HEK293 (cell line): ENCODE results near the gene CDC26.
A peak's percentile ranks its signal among the peaks of the same experiment; 100 is the strongest.

ENCODE experiments used
- CTCF ChIA-PET: fragments of 350-600 bp; formaldehyde crosslinking; extraction: SDS; loops from one replicate; lab custom pipeline; 2021; ENCODE audit warnings: antibody characterized with exemption; lab: Yijun Ruan, JAX
- POLR2A ChIA-PET: fragments of 300-600 bp; formaldehyde crosslinking; extraction: SDS; loops from one replicate; lab custom pipeline; 2020; ENCODE audit warnings: antibody characterized with exemption, inconsistent platforms; lab: Yijun Ruan, JAX
- H3K27ac ChIP-seq: fragments of 200-500 bp; sonication (Bioruptor generic); 2 replicates; pipeline ENCODE4 v1.5.1; 2014; ENCODE audit warnings: low read depth, low read length, control low read depth, inconsistent platforms; ENCODE audit errors: extremely low read depth
- H3K36me3 ChIP-seq, 2 experiments: fragments of 200-500 bp in 1 of 2; sonication (Bioruptor generic) in 1 of 2; 1 replicate in 1 of 2; 2 replicates in 1 of 2; pipeline ENCODE4 v1.5.1; 2014 to 2017; ENCODE audit warnings: inconsistent platforms in 2 of 2, low read length in 2 of 2; ENCODE audit not compliant: control insufficient read depth in 2 of 2, insufficient read depth in 1 of 2
- H3K4me1 ChIP-seq: fragments of 200-500 bp; sonication (Bioruptor generic); 2 replicates; pipeline ENCODE4 v1.5.1; 2014; ENCODE audit warnings: mild to moderate bottlenecking, low read length, inconsistent platforms; ENCODE audit not compliant: control insufficient read depth, insufficient read depth
- H3K4me3 ChIP-seq: 2 replicates; pipeline ENCODE4 v1.5.1; 2011; ENCODE audit warnings: low read depth, mild to moderate bottlenecking, control low read depth, low read length, moderate library complexity
- H3K9me3 ChIP-seq: fragments of 200-500 bp; sonication (Bioruptor generic); 2 replicates; pipeline ENCODE4 v1.5.1; 2014; ENCODE audit warnings: low read depth, low read length, inconsistent platforms; ENCODE audit not compliant: control insufficient read depth, insufficient read depth
- PRDM10 ChIP-seq: fragments of 450-650 bp; formaldehyde crosslinking; IDR thresholded peaks from 2 replicates; pipeline ENCODE4 v1.5.1; 2016; ENCODE audit warnings: missing biosample characterization, missing genetic modification characterization
- REPIN1 ChIP-seq: fragments of 450-650 bp; formaldehyde crosslinking; IDR thresholded peaks from 2 replicates; pipeline ENCODE4 v1.5.1; 2017; ENCODE audit warnings: missing biosample characterization, missing genetic modification characterization, low read depth
- WT1 ChIP-seq: fragments of 450-650 bp; formaldehyde crosslinking; IDR thresholded peaks from 2 replicates; pipeline ENCODE4 v1.5.1; 2016; ENCODE audit warnings: missing biosample characterization, missing genetic modification characterization
- YY2 ChIP-seq: fragments of 450-650 bp; formaldehyde crosslinking; IDR thresholded peaks from 2 replicates; pipeline ENCODE4 v1.5.1; 2016; ENCODE audit warnings: missing biosample characterization, missing genetic modification characterization
- ZFP3 ChIP-seq: fragments of 450-650 bp; formaldehyde crosslinking; IDR thresholded peaks from 2 replicates; pipeline ENCODE4 v1.5.1; 2016; ENCODE audit warnings: low read depth, missing biosample characterization, missing genetic modification characterization
- ZIC2 ChIP-seq: fragments of 450-650 bp; formaldehyde crosslinking; IDR thresholded peaks from 2 replicates; pipeline ENCODE4 v1.5.1; 2016; ENCODE audit warnings: missing biosample characterization, missing genetic modification characterization
- ZNF133 ChIP-seq: fragments of 450-650 bp; formaldehyde crosslinking; IDR thresholded peaks from 2 replicates; pipeline ENCODE4 v1.5.1; 2016; ENCODE audit warnings: missing biosample characterization, missing genetic modification characterization
- ZNF211 ChIP-seq: fragments of 450-650 bp; formaldehyde crosslinking; IDR thresholded peaks from 2 replicates; pipeline ENCODE4 v1.5.1; 2016; ENCODE audit warnings: low read depth, missing biosample characterization, missing genetic modification characterization
- ZNF423 ChIP-seq: fragments of 450-650 bp; formaldehyde crosslinking; IDR thresholded peaks from 2 replicates; pipeline ENCODE4 v1.5.1; 2016; ENCODE audit warnings: missing biosample characterization, missing genetic modification characterization
- ZNF449 ChIP-seq: fragments of 450-650 bp; formaldehyde crosslinking; IDR thresholded peaks from 2 replicates; pipeline ENCODE4 v1.5.1; 2017; ENCODE audit warnings: missing biosample characterization, mild to moderate bottlenecking, missing genetic modification characterization, moderate library complexity
- ZNF544 ChIP-seq: fragments of 450-650 bp; formaldehyde crosslinking; IDR thresholded peaks from 2 replicates; pipeline ENCODE4 v1.5.0; 2017; ENCODE audit warnings: missing biosample characterization, missing genetic modification characterization
- ZNF610 ChIP-seq: fragments of 450-650 bp; formaldehyde crosslinking; IDR thresholded peaks from 2 replicates; pipeline ENCODE4 v1.5.1; 2016; ENCODE audit warnings: missing biosample characterization, missing genetic modification characterization, borderline replicate concordance
- ZNF843 ChIP-seq: fragments of 450-650 bp; formaldehyde crosslinking; IDR thresholded peaks from 2 replicates; pipeline ENCODE4 v1.5.1; 2016; ENCODE audit warnings: missing biosample characterization, missing genetic modification characterization
- ZSCAN30 ChIP-seq: fragments of 450-650 bp; IDR thresholded peaks from 2 replicates; pipeline ENCODE4 v1.5.1; 2018; ENCODE audit warnings: missing biosample characterization, mild to moderate bottlenecking, missing genetic modification characterization, moderate library complexity
- ZSCAN5A ChIP-seq: fragments of 450-650 bp; formaldehyde crosslinking; IDR thresholded peaks from 2 replicates; pipeline ENCODE4 v1.5.1; 2016; ENCODE audit warnings: missing biosample characterization, missing genetic modification characterization
- ZXDB ChIP-seq: fragments of 450-650 bp; formaldehyde crosslinking; IDR thresholded peaks from 2 replicates; pipeline ENCODE4 v1.5.1; 2016; ENCODE audit warnings: missing biosample characterization, missing genetic modification characterization
- TF ChIP-seq, protein P1 (sequence below): sonication (generic); formaldehyde crosslinking; IDR thresholded peaks from 2 replicates; pipeline ENCODE4 v1.8.1; 2022; ENCODE audit warnings: mild to moderate bottlenecking, moderate library complexity, missing genetic modification reagents
- TF ChIP-seq, protein P2 (sequence below): fragments of 450-650 bp; IDR thresholded peaks from 2 replicates; pipeline ENCODE4 v1.5.1; 2018; ENCODE audit warnings: missing biosample characterization, mild to moderate bottlenecking, missing genetic modification characterization

CDC26 gene

GRCh38 chr9:113299800-113300292 lies 24.5 kb upstream of the CDC26 start:
- no peak overlapping the region for H3K27ac ChIP-seq
- POLR2A ChIA-PET, result interaction anchor here (0.6 to 1.8 kb wide), 3 partner anchors 24 to 190 kb away, joined by 4 to 5 read pairs (median 5); partner anchors contain the start of genes CDC26, FKBP15, PRPF4 and SLC31A1
- H3K4me1 ChIP-seq, result no peaks in the 10 kb centered on the region
- TF ChIP-seq, protein P1, sequence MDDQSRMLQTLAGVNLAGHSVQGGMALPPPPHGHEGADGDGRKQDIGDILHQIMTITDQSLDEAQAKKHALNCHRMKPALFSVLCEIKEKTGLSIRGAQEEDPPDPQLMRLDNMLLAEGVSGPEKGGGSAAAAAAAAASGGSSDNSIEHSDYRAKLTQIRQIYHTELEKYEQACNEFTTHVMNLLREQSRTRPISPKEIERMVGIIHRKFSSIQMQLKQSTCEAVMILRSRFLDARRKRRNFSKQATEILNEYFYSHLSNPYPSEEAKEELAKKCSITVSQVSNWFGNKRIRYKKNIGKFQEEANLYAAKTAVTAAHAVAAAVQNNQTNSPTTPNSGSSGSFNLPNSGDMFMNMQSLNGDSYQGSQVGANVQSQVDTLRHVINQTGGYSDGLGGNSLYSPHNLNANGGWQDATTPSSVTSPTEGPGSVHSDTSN (CRISPR knock-in tag), result no peak
- TF ChIP-seq ZNF449 (tag by site-specific recombination), result peak; percentile 75
- H3K4me3 ChIP-seq, result no peak overlapping the region
- CTCF ChIA-PET, result interaction anchor here (1.1 to 1.7 kb wide), 2 partner anchors 12 to 107 kb away, joined by 3 to 5 read pairs; no protein-coding TSS in a partner anchor
- H3K36me3 ChIP-seq, result no peaks in the 10 kb centered on the region
- no peaks in the 10 kb centered on the region for H3K9me3 ChIP-seq

DNA sequence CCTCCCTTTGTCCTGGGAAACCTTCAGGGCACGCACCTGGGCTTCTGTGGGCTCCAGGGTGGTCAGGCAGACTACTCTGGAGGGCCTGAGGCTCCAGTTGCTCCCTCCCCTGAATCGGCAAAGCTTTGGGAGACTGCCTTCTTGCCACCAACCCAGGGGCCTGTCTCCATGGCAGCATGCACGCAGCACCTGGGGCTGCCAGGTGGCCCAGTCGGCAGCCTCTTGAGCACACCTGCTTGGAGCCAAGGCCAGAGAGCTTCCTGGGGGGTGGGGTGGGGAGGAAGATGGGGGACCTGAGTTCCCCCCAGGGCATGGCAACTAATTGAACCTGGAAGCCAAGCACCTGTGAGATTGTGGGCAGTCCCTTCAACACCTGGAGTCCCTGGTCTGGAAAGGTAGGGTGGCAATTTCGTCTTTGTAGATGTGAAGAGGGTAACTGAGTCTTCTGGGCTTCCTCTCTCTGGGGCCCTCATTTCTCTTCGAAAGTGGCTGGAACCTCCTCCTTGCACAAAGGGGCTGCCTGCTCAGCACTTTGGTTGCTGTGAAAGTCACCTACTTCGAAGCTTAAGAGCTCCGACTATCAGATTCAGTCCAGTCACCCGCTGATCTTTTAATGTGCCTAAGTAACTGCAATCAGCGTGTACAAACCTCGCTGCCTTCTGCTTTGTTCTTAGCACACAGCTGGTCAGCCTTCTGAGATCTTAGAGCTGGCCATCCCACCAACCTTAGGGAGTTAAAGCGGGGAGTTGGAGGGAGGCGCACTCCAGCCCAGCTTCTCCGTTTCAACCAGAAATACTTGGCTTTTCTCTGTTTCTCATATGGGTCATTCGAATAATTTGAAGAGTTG lies 23.8 kb upstream of the CDC26 start:
- Histone ChIP-seq H3K9me3 (no peaks in the 10 kb centered on the region), H3K36me3 (peaks cover 0 to under 1% of the 10 kb centered on the region in 2 experiments; a peak in 1 of 3 replicates), H3K4me3 (no peak overlapping the region), H3K4me1 (no peaks in the 10 kb centered on the region), H3K27ac (no peak overlapping the region)
- no peak for TF ChIP-seq REPIN1 (tag by site-specific recombination)
- TF ChIP-seq, protein P2, sequence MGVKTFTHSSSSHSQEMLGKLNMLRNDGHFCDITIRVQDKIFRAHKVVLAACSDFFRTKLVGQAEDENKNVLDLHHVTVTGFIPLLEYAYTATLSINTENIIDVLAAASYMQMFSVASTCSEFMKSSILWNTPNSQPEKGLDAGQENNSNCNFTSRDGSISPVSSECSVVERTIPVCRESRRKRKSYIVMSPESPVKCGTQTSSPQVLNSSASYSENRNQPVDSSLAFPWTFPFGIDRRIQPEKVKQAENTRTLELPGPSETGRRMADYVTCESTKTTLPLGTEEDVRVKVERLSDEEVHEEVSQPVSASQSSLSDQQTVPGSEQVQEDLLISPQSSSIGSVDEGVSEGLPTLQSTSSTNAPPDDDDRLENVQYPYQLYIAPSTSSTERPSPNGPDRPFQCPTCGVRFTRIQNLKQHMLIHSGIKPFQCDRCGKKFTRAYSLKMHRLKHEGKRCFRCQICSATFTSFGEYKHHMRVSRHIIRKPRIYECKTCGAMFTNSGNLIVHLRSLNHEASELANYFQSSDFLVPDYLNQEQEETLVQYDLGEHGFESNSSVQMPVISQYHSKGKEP (tag by site-specific recombination), result no peak
- TF ChIP-seq ZXDB, result no peak
- no peak for TF ChIP-seq ZNF133 (tag by site-specific recombination)
- no peak for TF ChIP-seq ZNF610 (tag by site-specific recombination)
- TF ChIP-seq YY2 (tag by site-specific recombination), result no peak
- no peak for TF ChIP-seq ZIC2
- TF ChIP-seq ZFP3 (tag by site-specific recombination), result no peak
- no peak for TF ChIP-seq ZNF211
- TF ChIP-seq ZNF423, result no peak
- no peak for TF ChIP-seq ZNF544 (tag by site-specific recombination)
- no peak for TF ChIP-seq ZSCAN5A (tag by site-specific recombination)
- TF ChIP-seq PRDM10 (tag by site-specific recombination), result no peak
- TF ChIP-seq WT1, result no peak
- TF ChIP-seq ZNF843 (tag by site-specific recombination), result no peak
- no peak for TF ChIP-seq ZSCAN30 (tag by site-specific recombination)
- CTCF ChIA-PET, result interaction anchor here (1.7 kb wide), 1 partner anchor 12 kb away, joined by 5 read pairs; no protein-coding TSS in a partner anchor
- POLR2A ChIA-PET, result interaction anchor here (0.9 to 1.8 kb wide), 3 partner anchors 24 to 78 kb away, joined by 3 to 5 read pairs (median 4); partner anchors contain the start of genes CDC26, FKBP15, PRPF4 and SLC31A1
